HG03432 (cell line): ENCODE results near the gene ADAM15.

Experiments used
- ATAC-seq: cut with Tn5 transposase; IDR thresholded peaks from one replicate; pipeline ENCODE4 v1.9.1; 2021; ENCODE audit warnings: mild to moderate bottlenecking, moderate library complexity; ENCODE audit not compliant: unreplicated experiment

ADAM15 gene

GRCh38 chr1:155011437-155012025, 39.6 kb upstream of the ADAM15 start:
- no peak for ATAC-seq

DNA sequence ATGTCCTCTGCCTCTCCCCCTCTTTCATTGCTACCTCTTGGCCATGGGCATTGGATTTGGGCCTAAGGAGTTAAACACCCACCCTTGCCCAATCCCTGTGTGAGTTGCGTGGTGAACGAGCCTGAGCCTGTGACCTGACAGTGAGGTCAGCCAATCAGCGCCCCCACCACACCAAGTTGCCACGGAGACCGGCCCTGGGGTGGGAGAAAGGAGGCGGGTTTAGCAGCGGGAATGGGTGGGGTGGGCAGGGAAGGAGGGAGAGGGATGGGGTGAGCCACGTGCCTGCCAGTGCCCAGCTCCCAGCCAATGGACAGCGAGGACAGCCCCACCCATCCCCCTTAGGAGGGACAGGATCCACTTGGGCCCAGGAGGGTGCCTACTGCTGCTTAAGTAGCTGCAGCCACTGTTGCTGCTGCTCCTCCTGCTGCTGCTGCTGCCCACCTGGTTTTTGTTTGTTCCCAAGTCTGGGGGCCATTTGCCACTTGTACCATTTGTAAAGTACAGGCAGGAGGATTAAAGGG, 39.0 kb upstream of the ADAM15 start:
- ATAC-seq = no peak

DNA sequence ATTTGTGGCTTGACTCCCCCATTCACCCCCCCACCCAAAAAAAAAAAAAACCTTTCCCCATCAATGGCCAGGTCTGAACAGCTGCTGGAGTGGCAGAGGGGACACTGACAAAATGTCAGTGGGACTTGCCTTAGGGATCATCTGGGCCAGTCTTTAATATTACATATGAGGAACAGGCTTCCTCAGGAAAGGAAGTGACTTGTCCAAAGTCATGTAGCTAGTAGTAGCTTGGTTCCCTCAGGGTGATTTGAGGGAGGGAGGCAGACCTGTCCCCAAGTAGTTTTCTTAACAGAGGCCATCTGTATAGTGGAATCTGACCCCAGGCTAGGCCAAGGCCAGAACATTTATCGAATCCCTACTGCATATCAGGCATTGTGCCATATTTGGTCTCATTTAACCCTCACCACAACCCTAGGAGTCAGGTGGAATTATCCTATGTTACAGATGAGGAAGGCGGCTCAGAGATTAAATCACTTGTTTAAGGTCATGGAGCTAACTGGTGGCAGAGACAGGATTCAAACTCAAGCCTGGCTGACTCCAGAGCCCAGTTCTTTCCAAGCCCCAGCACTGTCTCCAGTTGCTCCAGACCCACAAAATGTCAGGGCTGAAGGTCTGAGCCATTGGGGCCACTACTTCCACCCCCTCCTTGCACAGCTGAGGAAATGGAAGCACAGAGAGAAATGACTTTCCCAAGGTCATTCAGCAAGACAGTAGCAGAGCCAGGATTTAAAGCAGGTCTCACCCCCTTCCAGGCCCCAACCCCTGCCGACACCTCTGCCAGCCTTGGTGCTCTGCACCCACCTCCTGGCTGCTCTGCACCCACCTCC, 38.1 kb upstream of the ADAM15 start:
- no peak for ATAC-seq

GRCh38 chr1:155013632-155014031, 37.5 kb upstream of the ADAM15 start:
- ATAC-seq = no peak

GRCh38 chr1:155014709-155015508, 36.2 kb upstream of the ADAM15 start:
- no peak for ATAC-seq

GRCh38 chr1:155015527-155016230, 35.4 kb upstream of the ADAM15 start:
- no peak for ATAC-seq

- no peak for ATAC-seq
These were observed 34.8 kb upstream of the ADAM15 start for GRCh38 chr1:155016231-155016831.

- peak; percentile 87 for ATAC-seq
These were observed 33.8 kb upstream of the ADAM15 start for GRCh38 chr1:155017041-155017945.

DNA sequence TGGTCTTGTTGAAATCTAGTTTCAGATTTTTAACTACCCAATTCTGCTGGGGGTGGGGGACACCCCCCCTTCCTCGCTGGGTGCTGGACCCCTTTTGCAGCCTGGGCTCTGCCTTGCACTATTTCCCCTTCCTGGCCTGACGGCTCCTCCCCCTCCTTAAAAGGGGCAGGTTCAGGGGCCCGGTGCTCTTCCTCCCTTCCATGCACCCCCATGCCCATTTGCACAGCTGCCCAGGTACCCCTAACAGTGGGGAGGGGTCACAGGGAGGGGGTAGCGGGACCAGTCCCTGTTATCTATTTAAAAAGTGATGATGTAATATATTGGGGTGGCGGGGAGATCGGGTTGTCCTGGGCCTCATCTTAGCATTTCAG, 33.2 kb upstream of the ADAM15 start:
- peak; percentile 8 for ATAC-seq

DNA sequence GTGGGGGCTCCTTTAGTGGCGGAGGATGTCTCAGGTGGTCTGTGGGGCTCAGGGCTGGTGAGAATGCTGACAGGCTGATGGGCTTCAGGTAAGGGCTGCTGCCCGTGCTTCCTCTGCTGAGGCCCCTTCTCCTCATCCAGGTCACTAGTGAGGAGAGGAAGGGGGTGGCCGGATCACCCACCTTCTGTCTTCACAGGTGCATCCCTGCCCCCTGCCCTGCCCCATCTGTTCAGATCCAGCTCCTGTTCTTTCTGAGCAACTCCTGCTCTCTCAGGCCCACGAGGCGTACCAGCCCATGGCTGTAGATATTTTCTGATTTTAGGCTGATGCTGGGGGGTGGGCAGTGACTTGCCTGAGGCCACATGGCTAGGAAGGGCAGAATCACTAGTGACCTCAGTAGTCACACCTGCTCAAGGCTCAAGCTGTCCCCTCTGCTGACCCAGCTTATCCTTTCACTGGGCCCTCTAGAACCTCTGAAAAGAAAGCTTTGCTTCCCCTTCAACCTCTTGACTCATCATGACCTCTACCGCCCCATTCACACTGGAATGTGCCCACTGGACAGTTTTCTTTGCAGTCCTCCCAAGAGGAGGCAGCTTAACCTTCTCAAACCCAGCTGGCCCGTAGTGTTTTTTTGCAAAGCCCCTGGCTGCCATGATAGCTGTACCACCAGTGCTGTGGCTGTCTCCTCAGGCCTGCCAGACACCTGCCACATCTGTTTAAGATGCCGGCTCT, 32.3 kb upstream of the ADAM15 start:
- ATAC-seq = no peak

DNA sequence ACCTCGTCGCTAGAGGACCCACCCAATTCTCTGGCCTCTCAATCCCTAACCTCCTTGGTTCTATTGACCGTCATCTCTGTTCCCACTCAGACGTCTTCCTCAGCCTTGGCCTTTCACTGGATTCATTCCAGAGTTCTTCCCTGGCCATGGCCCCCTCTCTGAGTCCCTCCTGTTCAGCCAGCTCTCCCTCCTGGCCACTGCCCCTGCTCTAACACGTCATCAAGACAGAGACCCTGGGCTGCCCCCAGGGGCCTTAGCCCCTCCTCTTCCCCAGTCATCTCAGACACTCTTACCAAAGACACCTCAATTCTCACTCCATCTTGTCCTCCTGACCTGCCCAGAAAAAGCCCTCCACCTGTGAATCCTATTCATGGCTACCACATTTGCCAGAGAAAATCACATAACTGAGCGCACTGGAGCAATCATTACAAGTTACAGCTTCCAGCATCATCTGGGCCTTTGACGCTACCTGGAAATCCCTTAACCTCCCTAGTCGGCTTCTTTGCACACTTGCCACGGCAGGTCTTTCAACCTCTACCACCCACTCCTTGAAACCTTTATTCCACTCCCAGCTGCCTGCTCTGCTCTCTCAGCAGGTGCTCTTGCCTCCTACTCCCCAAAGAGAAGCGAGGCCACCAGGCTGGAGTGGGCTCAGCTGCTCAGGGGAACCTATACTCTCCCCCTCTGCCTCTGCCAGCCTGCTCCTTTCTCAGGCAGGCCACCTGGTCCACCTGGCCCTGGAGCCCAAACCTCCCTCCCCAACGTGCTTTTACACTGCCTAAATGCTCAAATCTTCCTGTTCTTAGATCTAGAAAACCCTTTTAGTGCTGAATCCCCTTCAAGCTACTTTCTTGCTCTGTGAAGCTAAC, 31.5 kb upstream of the ADAM15 start:
- no peak for ATAC-seq

DNA sequence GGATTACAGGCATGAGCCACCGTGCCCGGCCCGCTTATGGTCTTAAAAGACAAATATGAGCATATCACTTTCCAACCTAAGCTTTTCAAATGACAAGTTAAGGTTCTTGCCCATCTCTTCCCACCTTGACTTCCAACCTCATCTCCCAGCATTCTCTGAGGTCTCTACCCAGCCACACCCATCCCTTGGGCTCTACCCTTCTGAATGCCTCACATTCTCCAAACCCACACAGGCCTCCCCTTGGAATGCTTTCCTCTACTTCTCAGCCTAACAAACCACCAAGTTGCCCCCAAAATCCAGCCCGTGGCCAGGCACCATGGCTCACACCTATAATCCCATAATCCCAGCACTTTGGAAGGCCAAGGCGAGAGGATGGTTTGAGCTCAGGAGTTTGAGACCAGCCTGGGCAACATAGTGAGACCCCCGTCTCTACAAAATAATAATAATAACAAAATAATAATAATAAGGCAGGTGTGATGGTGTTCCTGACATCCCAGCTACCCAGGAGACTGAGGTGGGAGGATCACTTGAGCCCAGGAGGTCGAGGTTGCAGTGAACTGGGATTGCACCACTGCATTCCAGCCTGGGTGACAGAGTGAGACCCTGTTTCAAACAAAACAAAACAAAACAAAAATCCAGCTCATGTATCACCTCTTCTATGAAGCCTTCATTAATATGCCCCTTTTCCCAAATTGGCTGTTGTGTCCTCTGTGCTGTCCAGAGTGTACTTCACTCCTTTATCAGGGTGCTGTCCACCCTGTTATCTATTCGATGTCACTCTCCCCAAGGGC, 28.8 kb upstream of the ADAM15 start:
- no peak for ATAC-seq

DNA sequence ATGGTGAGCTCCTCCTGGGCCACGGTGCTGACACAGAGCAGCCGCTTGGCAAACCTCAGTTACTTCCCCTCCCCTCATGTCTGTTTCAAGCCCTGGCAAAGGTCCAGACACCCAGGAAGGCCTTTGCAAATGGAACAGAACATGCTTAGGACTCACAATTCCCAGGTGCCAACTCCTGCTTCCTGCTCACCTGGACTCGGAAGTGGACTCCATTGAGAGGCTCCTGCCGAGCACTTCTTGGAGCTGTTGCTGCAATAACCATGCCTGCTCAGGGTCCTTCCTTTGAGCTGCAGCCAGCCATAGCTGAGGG, 28.2 kb upstream of the ADAM15 start:
- no peak for ATAC-seq

DNA sequence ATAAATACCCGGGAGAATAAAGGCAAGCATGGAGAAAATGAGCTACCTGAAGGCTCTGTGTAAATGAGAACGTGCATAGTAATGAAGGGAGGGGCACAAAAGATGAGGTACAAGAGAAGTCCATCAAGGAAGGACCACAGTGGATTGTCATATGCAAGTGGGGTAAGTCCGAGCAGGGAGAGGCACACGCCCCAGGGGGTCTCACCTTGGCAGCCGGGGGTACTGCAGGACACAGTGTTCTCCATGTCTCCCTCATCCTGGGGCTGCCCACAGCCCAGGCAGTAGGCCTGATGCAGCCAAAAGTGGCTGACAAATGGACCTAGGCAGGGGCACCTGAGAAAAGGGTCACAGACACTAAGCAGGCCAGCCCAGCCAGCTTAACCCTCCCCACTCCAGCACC, 27.5 kb upstream of the ADAM15 start:
- ATAC-seq = no peak

GRCh38 chr1:155024315-155024714, 26.8 kb upstream of the ADAM15 start:
- no peak for ATAC-seq

- ATAC-seq = no peak
These were observed 25.0 kb upstream of the ADAM15 start for GRCh38 chr1:155026154-155026553.

- ATAC-seq = no peak
These were observed 24.5 kb upstream of the ADAM15 start for GRCh38 chr1:155026588-155026987.
